ENCODE results near the gene DBH.

DNA sequence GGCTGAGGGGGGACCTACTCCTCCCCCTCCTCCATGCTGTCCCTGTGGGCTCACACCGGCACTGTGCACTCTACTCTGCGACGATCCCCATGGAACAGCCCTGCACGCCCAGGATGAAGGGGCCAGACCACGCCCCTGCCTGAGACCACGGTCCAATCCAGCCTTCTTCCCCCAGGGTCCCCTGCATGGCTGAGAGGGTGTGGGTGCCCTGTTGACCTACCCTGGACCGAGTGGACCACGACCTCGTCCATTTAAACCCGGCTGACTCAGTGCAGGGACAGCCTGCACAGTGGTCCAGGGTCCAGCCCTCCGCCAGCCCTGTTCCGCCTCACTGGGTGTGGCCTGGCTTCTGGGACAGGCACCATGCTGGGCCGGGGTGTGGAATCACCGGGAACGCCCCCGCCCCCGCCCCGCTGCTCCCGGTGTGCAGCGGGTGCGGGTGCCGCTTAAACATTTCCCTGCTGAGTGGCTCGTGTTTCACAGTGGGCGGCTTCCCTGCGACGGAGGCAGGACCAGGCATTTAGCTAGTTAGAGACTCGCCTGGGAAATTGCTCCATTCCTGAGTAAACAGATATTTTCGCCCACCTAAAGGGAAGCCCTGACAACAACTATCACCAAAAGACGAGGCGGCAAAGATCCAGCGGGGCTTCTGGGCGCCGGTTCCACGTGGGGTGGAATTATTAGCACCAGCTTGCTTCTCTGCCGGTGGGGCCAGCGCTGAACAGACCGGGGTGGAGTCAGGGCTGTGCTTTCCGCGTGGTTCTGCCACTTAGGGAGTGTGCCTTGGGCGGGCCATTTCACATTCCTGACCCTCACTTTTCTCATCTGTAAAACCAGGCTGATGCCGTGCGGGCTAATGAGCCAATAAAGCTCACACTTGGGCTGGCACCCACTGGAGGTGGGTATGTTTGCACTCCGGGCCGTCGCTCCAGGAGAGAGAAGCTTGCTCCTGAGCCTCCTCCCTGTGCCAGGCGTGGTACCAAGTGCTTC lies 22.6 kb downstream of the DBH start:
- TF ChIP-seq ZNF274 (IDR thresholded peaks at IDR 0.05; ENCODE audit: low read depth, low read length) (no peak), SUZ12 (IDR thresholded peaks at IDR 0.05; ENCODE audit: extremely low read depth, insufficient read depth, insufficient read length) (no peak)

Measured in NT2/D1 (cell line).